ENCODE data around the gene PRADC1.

PRADC1 gene

GRCh38 chr2:73249636-73250035 is 16.6 kb upstream of the PRADC1 start:
- Histone ChIP-seq H3K36me3 (ENCODE audit: insufficient read depth, low read depth, low read length) (peaks cover 99% of the 10 kb centered on the region), H3K4me1 (ENCODE audit: insufficient read depth, low read length) (no peaks in the 10 kb centered on the region), H3K27me3 (ENCODE audit: insufficient read depth, low read length) (no peaks in the 10 kb centered on the region), H3K9ac (ENCODE audit: low read depth, low read length) (no peak overlapping the region), H3K27ac (ENCODE audit: low read length) (no peak overlapping the region), H3K9me3 (ENCODE audit: insufficient read depth, low read depth, low read length) (no peaks in the 10 kb centered on the region), H3K4me3 (ENCODE audit: low read length) (no peak overlapping the region)

GRCh38 chr2:73246850-73247249 is 13.8 kb upstream of the PRADC1 start:
- H3K4me3 ChIP-seq (ENCODE audit: low read length): no peak overlapping the region
- H3K9ac ChIP-seq (ENCODE audit: low read depth, low read length): no peak overlapping the region
- H3K27ac ChIP-seq (ENCODE audit: low read length): no peak overlapping the region
- no peaks in the 10 kb centered on the region for H3K27me3 ChIP-seq (ENCODE audit: insufficient read depth, low read length)
- peaks cover 99% of the 10 kb centered on the region for H3K36me3 ChIP-seq (ENCODE audit: insufficient read depth, low read depth, low read length)
- H3K4me1 ChIP-seq (ENCODE audit: insufficient read depth, low read length): no peaks in the 10 kb centered on the region; the same call in 1 of the 2 replicates
- no peaks in the 10 kb centered on the region for H3K9me3 ChIP-seq (ENCODE audit: insufficient read depth, low read depth, low read length)

GRCh38 chr2:73244580-73244979 is 11.5 kb upstream of the PRADC1 start:
- H3K27me3 ChIP-seq (ENCODE audit: insufficient read depth, low read length): no peaks in the 10 kb centered on the region
- no peaks in the 10 kb centered on the region for H3K9me3 ChIP-seq (ENCODE audit: insufficient read depth, low read depth, low read length)
- H3K27ac ChIP-seq (ENCODE audit: low read length): no peak overlapping the region
- H3K36me3 ChIP-seq (ENCODE audit: insufficient read depth, low read depth, low read length): peaks cover 99% of the 10 kb centered on the region
- no peak overlapping the region for H3K9ac ChIP-seq (ENCODE audit: low read depth, low read length)
- no peak overlapping the region for H3K4me3 ChIP-seq (ENCODE audit: low read length)
- H3K4me1 ChIP-seq (ENCODE audit: insufficient read depth, low read length): no peaks in the 10 kb centered on the region; the same call in 1 of the 2 replicates

GRCh38 chr2:73243884-73244570 is 11.0 kb upstream of the PRADC1 start:
- no peak overlapping the region for H3K4me3 ChIP-seq (ENCODE audit: low read length)
- peaks cover under 1% of the 10 kb centered on the region; the same call in 1 of the 2 replicates for H3K4me1 ChIP-seq (ENCODE audit: insufficient read depth, low read length)
- no peaks in the 10 kb centered on the region for H3K27me3 ChIP-seq (ENCODE audit: insufficient read depth, low read length)
- peaks cover 99% of the 10 kb centered on the region for H3K36me3 ChIP-seq (ENCODE audit: insufficient read depth, low read depth, low read length)
- no peak overlapping the region for H3K9ac ChIP-seq (ENCODE audit: low read depth, low read length)
- H3K9me3 ChIP-seq (ENCODE audit: insufficient read depth, low read depth, low read length): no peaks in the 10 kb centered on the region
- no peak overlapping the region for H3K27ac ChIP-seq (ENCODE audit: low read length)

- no peaks in the 10 kb centered on the region for H3K27me3 ChIP-seq (ENCODE audit: insufficient read depth, low read length)
- peaks cover 78% of the 10 kb centered on the region for H3K36me3 ChIP-seq (ENCODE audit: insufficient read depth, low read depth, low read length)
- no peak overlapping the region for H3K4me3 ChIP-seq (ENCODE audit: low read length)
- H3K27ac ChIP-seq (ENCODE audit: low read length): no peak overlapping the region
- H3K4me1 ChIP-seq (ENCODE audit: insufficient read depth, low read length): peaks cover 19% of the 10 kb centered on the region
- no peak overlapping the region for H3K9ac ChIP-seq (ENCODE audit: low read depth, low read length)
- no peaks in the 10 kb centered on the region for H3K9me3 ChIP-seq (ENCODE audit: insufficient read depth, low read depth, low read length)
Observed at GRCh38 chr2:73239776-73240175, 6.7 kb upstream of the PRADC1 start.

GRCh38 chr2:73238976-73239375 is 5.9 kb upstream of the PRADC1 start:
- H3K4me1 ChIP-seq (ENCODE audit: insufficient read depth, low read length): peaks cover 19% of the 10 kb centered on the region
- peaks cover 70% of the 10 kb centered on the region for H3K36me3 ChIP-seq (ENCODE audit: insufficient read depth, low read depth, low read length)
- H3K9me3 ChIP-seq (ENCODE audit: insufficient read depth, low read depth, low read length): no peaks in the 10 kb centered on the region
- peak overlapping the region; percentile 78; the same call in 1 of the 2 replicates for H3K9ac ChIP-seq (ENCODE audit: low read depth, low read length)
- peak overlapping the region; percentile 95 for H3K27ac ChIP-seq (ENCODE audit: low read length)
- H3K4me3 ChIP-seq (ENCODE audit: low read length): no peak overlapping the region
- no peaks in the 10 kb centered on the region for H3K27me3 ChIP-seq (ENCODE audit: insufficient read depth, low read length)

- Histone ChIP-seq H3K9me3 (ENCODE audit: insufficient read depth, low read depth, low read length) (no peaks in the 10 kb centered on the region), H3K27me3 (ENCODE audit: insufficient read depth, low read length) (no peaks in the 10 kb centered on the region), H3K36me3 (ENCODE audit: insufficient read depth, low read depth, low read length) (peaks cover 61% of the 10 kb centered on the region), H3K9ac (ENCODE audit: low read depth, low read length) (peak overlapping the region; percentile 78; the same call in 1 of the 2 replicates), H3K4me1 (ENCODE audit: insufficient read depth, low read length) (peaks cover 19% of the 10 kb centered on the region), H3K27ac (ENCODE audit: low read length) (peak overlapping the region; percentile 95), H3K4me3 (ENCODE audit: low read length) (peak overlapping the region; percentile 45)
Observed at GRCh38 chr2:73238149-73238548, 5.1 kb upstream of the PRADC1 start.

GRCh38 chr2:73237168-73237567 is 4.1 kb upstream of the PRADC1 start:
- Histone ChIP-seq H3K4me3 (ENCODE audit: low read length) (no peak overlapping the region), H3K4me1 (ENCODE audit: insufficient read depth, low read length) (peaks cover 19% of the 10 kb centered on the region), H3K36me3 (ENCODE audit: insufficient read depth, low read depth, low read length) (peaks cover 52% of the 10 kb centered on the region), H3K9me3 (ENCODE audit: insufficient read depth, low read depth, low read length) (no peaks in the 10 kb centered on the region), H3K27ac (ENCODE audit: low read length) (no peak overlapping the region), H3K9ac (ENCODE audit: low read depth, low read length) (no peak overlapping the region), H3K27me3 (ENCODE audit: insufficient read depth, low read length) (no peaks in the 10 kb centered on the region)

GRCh38 chr2:73235315-73236028 is 2.4 kb upstream of the PRADC1 start:
- peaks cover 35% of the 10 kb centered on the region for H3K36me3 ChIP-seq (ENCODE audit: insufficient read depth, low read depth, low read length)
- H3K9me3 ChIP-seq (ENCODE audit: insufficient read depth, low read depth, low read length): no peaks in the 10 kb centered on the region
- H3K4me1 ChIP-seq (ENCODE audit: insufficient read depth, low read length): peaks cover 19% of the 10 kb centered on the region
- peak overlapping the region; percentile 97 for H3K4me3 ChIP-seq (ENCODE audit: low read length)
- no peak overlapping the region for H3K27ac ChIP-seq (ENCODE audit: low read length)
- H3K9ac ChIP-seq (ENCODE audit: low read depth, low read length): peak overlapping the region; percentile 98
- no peaks in the 10 kb centered on the region for H3K27me3 ChIP-seq (ENCODE audit: insufficient read depth, low read length)

GRCh38 chr2:73233932-73234832 is 1.1 kb upstream of the PRADC1 start, which contains the start of gene CCT7:
Gene CCT7, plus strand, starts transcription at chr2:73234308. Its CDS starts 71 bp downstream, at chr2:73234379.
- Histone ChIP-seq H3K27me3 (ENCODE audit: insufficient read depth, low read length) (no peaks in the 10 kb centered on the region), H3K36me3 (ENCODE audit: insufficient read depth, low read depth, low read length) (peaks cover 22% of the 10 kb centered on the region), H3K9ac (ENCODE audit: low read depth, low read length) (peak within 1 kb of the TSS; percentile 98), H3K9me3 (ENCODE audit: insufficient read depth, low read depth, low read length) (no peaks in the 10 kb centered on the region), H3K4me1 (ENCODE audit: insufficient read depth, low read length) (peaks cover 19% of the 10 kb centered on the region), H3K27ac (ENCODE audit: low read length) (peak within 1 kb of the TSS; percentile 79), H3K4me3 (ENCODE audit: low read length) (peak within 1 kb of the TSS; percentile 97)

- peaks cover 12% of the 10 kb centered on the region; the same call in 1 of the 2 replicates for H3K36me3 ChIP-seq (ENCODE audit: insufficient read depth, low read depth, low read length)
- no peaks in the 10 kb centered on the region for H3K9me3 ChIP-seq (ENCODE audit: insufficient read depth, low read depth, low read length)
- H3K27ac ChIP-seq (ENCODE audit: low read length): no peak overlapping the region
- H3K4me3 ChIP-seq (ENCODE audit: low read length): peak overlapping the region; percentile 97
- peak overlapping the region; percentile 23; the same call in 1 of the 2 replicates for H3K9ac ChIP-seq (ENCODE audit: low read depth, low read length)
- peaks cover 9% of the 10 kb centered on the region for H3K4me1 ChIP-seq (ENCODE audit: insufficient read depth, low read length)
- no peaks in the 10 kb centered on the region for H3K27me3 ChIP-seq (ENCODE audit: insufficient read depth, low read length)
Observed at GRCh38 chr2:73232403-73233153, 461 bp downstream of the PRADC1 start.
